HG02623 (cell line): Measurements from ENCODE around the gene SLC11A2.
A peak's percentile ranks its signal among the peaks of the same experiment; 100 is the strongest.

ENCODE experiments used
- ATAC-seq: cut with Tn5 transposase; IDR thresholded peaks from one replicate; pipeline ENCODE4 v1.9.1; 2021; ENCODE audit warnings: moderate library complexity; ENCODE audit not compliant: unreplicated experiment

Gene SLC11A2

GRCh38 chr12:51025836-51026638 lies at the start of gene SLC11A2:
Gene SLC11A2, minus strand, starts transcription at chr12:51026384. Its CDS starts 15,656 bp downstream, at chr12:51010728.
- peak; percentile 89 for ATAC-seq

DNA sequence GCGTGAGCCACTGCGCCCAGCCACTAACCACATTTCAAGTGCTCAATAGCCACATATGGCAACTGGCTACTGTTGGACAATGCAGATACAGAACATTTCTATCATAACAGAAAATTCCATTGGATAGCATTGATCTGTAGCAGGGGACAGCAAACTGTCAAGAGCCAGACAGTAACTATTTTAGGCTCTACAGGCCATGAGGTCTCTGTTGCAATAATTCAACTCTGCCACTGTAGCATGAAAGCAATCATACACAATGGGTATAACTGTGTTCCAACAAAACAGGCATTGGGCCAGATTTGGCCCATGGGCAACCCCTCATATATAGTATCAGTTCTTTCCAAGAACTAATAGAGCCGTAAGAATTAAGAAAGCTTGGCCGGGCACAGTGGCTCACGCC lies 49.2 kb upstream of the SLC11A2 start:
- ATAC-seq: no peak

DNA sequence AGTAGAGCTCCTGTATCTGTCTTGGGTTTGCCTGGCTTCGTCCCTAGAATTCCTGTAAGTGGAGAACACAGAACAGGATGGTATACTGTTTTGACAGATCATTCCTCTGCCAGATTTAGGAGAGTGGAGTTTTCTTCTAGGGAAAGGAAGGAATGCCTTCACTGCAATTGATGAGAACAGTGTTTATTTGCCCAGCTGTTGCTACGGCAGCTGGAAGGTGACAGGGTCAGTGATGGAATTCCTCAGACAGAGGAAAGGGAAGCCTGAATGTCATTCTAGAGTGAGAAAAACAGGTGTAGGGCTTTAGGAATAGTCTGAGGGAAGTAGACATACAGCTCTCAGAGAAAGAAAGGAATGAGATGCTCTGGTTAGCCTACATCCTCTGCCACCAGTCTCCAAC lies 45.5 kb upstream of the SLC11A2 start:
- no peak for ATAC-seq

GRCh38 chr12:51070004-51070403 lies 43.8 kb upstream of the SLC11A2 start:
- no peak for ATAC-seq

DNA sequence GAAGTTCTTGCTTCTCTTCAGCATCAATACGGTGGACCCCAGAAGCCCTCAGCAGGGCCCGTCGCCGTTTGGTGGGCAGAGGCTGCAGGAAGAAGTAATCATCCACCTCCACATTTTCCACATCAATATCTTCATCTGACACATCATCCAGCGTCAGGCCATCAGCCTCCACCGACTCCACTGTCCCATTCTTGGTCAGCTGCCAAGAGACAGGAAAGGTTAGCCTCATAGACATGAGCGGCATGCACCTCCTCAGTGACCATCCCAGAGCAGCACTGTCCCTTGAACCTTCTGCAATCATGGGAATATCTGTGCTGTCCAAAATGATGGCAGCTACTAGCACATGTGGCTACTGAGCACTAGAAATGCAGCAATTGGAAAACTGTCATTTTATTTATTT lies 41.6 kb upstream of the SLC11A2 start:
- ATAC-seq: no peak

DNA sequence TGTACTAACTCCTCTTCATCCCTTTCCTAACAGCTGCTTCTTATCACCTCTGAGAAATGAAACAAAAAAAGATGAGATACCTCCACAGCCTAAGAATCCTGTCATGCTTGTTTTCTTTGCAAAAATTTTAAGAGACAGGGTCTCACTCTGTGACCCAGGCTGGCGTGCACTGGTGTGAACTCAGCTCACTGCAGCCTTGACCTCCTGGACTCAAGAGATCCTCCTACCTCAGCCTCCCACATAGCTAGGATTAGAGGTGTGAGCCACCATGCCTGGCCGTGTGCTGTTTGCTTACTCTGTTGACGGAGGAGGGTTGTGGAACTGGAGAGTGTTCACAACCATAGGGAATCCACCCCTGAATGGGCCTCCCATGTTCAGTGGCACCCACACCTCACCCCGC lies 41.0 kb upstream of the SLC11A2 start:
- no peak for ATAC-seq

- ATAC-seq: no peak
Measured at GRCh38 chr12:51065530-51065929, 39.3 kb upstream of the SLC11A2 start.

DNA sequence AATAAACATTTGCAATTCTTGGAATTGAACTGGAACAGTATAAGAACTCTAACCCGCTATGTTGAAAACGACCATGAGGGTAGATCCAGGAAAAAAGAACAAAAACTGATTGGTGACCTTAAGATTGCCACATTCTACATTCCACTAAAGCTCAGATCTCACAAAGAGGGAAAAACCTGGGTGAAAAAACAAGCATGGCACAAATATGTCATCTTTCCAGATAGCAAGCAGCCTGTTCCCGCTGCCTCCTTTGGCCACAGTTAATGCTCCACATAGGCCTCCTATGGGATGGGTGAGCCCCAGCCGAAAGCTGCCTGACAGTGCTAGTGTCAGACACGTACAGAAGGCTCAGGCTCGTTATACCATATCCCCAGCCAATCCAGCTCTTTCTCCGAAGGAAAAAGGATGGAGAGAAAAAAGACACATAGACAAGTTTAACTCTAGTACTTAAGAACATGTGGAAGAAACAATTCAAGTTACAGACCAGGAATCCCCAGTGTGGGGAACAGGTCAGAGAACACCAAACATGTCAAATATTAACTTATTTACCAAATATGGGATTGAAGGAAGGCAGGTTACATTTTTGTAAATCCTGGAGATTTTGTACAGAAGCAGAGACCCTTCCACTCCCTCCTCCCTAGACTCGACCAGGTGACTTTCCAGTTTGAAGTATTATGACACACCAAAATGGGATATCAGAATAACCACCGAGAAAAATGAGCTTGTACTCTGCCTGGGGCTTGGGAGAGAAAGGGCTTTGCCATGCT lies 36.6 kb upstream of the SLC11A2 start:
- no peak for ATAC-seq

DNA sequence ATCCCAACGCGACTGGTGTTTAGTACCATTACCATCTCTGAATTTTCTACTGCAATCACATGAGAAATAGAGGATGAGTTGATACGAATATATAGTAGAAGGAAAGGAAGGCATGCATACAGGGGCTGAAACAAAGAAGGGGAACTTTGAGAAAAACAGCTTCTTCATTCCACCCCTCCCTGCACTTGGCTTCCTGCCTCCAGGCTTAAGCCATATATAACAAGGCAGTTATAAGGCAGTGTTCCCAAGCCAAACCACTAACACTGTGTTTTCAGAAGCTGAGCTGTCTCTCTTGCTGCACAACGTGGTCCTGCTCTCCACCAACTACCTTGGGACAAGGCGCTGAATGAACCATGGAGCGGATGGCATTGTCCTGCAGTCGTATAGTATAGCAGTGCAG lies 32.9 kb upstream of the SLC11A2 start:
- ATAC-seq: no peak

DNA sequence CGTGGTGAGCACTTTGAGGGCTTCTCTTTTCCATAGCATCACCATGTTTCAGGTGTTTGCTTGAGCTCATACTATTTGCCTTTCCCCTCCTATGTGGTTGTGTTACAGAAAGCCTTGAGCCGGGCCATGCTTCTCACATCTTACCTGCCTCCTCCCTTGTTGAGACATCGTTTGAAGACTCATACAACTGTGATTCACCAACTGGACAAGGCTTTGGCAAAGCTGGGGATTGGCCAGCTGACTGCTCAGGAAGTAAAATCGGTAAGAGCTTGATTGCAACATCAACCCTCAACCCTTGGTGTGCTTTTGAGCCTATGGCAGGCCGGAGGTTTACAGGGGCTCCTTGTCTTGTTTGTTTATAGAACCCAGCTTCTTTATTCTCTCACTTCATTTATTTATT lies 30.1 kb upstream of the SLC11A2 start:
- no peak for ATAC-seq

- no peak for ATAC-seq
Measured at GRCh38 chr12:51055060-51055459, 28.9 kb upstream of the SLC11A2 start.

DNA sequence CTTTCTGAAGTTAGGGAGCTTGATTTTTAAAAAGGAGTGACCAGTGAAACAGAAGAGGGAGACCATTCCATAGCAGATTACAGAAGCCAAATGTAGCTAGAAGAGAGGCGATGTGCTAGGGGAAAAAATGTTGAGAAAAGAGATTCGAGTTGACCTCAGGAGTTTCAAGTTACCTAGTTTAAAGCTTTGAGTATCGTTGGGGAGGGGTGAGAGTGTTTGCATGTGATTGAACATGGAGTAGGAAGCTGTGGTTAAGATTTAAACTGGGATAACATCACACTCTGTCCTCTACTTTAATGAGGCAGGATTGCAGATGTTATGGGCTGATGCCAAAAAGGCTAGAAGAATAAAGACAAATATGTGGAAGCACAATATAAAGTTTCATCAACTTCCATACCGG lies 25.6 kb upstream of the SLC11A2 start:
- ATAC-seq: no peak

DNA sequence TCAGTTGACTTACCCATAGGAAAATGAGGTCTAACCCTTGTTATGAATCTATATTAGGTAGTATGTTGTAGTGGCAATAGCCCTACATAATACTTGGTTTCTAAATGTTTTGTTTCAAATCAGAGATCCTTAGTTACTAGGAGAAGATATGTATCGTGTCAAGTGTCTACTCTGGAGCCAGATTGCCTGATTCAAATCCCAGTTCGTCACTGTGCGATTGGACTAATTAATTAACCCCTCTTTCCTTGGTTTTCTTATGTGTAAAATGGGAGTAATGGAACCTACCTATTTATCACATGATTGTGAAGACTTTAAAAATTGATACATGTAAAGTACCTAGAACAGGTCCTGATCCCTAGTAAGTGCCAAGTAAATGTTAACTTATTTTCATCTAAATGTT lies 23.3 kb upstream of the SLC11A2 start:
- no peak for ATAC-seq

DNA sequence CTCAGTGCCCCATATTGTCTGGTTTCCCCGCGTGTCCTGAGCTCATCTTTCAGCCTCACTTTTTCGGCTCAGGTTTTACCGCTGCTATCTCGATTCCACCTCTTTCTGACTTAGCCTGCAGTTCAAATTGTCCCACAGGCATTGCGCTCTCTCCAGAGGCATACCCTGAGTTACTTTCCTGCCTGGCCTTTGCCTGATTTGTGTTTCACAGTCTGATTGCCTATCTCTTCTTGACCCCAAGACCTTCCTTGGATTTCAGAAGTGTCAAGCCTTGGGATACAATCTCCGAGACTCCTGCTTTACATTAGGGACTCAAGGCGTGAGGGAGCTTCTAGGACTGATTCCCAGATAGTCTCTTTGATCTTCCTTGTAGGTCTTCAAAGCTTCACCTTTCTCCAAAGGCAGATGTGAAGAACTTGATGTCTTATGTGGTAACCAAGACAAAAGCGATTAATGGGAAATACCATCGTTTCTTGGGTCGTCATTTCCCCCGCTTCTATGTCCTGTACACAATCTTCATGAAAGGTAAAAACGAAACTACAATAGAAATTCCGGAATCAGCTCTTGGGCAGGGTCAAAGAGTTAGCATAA lies 22.6 kb upstream of the SLC11A2 start:
- no peak for ATAC-seq

- peak; percentile 97 for ATAC-seq
Measured at GRCh38 chr12:51047655-51048540, 21.7 kb upstream of the SLC11A2 start, which contains the start of gene LETMD1. Gene LETMD1, plus strand, starts transcription at chr12:51048327. Its CDS starts 30 bp downstream, at chr12:51048357.

GRCh38 chr12:51036279-51036678 lies 10.1 kb upstream of the SLC11A2 start:
- ATAC-seq: no peak

GRCh38 chr12:51033457-51034089 lies 7.4 kb upstream of the SLC11A2 start:
- ATAC-seq: no peak

DNA sequence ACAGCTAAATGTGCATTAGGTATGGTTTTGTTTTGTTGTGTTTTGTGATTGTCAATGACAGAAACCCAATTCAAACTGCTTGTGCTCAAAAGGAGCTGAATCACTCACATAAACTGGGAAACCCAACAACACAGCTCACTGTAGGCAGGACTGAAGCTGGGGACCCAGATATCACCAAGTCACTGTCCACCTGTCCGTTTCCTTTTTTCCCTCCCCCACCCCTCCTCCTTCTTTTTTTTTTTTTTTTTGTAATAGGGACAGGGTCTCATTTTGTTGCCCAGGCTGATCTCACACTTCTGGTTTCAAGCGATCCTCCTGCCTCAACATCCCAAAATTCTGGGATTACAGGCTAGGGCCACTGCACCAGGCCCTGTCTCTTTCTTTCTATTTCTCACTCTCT lies 6.9 kb upstream of the SLC11A2 start:
- ATAC-seq: no peak

DNA sequence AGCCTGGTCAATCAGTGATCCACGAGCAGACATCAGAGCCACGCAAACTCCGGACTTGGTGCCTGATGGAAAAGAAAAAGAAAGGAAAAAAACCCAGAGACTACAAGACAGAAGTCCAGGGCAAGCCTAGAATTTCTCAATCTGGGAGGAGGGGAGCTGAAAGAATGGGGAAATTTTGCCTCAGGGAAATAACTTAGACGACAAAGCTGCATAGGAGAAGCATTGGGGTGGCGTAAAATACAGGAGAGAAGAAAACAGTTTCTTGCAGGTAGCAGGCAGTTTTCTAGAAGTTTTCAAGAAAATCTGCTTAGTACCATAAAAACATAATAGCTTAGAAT lies 2.6 kb upstream of the SLC11A2 start:
- ATAC-seq: no peak

DNA sequence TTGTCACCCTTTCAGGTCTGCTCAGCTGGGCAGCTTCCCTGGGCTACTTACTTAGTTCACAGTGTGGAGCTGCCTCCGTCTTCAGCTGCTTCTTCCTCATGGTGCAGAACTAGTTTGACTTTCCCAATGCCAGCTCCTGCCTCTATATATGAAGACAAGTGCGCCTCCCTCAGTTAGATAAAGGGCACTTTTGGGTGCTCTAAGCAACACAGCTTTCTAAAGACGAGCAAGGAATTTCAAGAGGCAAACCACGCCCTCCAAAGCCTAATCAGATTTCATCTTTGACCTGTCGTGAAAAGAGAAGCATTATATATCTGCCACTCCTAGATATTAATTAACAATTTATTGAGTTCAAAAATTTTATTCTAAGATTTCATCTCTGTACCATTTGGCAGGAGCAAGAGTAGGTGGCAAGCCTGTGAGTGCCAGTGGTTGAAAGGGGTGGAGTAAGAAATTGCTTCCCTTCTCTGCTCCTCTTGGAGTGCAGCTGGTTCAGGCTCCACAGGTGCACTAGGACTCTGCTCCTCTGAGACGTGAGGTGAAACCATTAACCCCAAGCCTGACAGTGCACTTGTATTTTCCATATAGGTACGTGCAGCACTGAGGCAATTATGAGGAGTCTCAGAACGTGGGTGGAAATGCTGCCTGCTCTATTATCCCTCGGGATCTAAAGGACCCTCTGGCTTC lies 2.1 kb upstream of the SLC11A2 start:
- ATAC-seq: no peak
